ENCODE data around the gene TBXA2R.
"Not testable (repeated sequence)": the region's sequence is repeated elsewhere in the genome, so short reads cannot be mapped to it uniquely, and the experiment has no call there.

TBXA2R gene

DNA sequence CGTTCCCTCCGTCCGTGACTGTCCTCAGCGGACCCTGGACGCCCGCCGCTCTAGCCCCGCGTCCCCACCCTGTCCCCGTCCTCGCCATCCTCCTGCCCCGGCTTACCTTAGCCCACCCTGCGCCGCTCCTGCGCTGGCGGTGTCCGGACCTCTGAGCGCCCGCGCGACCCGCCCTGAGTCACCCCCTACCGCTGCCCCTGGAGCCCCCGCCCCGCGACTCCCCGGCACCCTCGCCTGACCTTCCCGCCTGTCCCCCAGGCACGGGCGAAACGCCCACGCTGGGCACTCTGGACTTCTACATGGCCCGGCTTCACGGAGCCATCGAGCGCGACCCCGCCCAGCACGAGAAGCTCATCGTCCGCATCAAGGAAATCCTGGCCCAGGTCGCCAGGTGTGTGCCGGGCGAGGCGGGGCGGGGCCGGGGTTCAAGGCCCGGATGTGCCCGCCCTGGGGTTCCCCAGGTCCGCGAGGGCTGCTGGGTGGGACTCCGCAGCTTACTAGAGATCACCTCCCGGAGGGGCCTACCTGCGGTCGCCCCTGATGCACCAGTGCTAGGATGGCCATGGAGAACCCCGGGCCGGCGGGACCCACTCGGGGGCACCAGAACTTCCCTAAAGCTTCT is 28.8 kb downstream of the TBXA2R start:
- no peak for DNase-seq (ENCODE audit: low spot score)

DNA sequence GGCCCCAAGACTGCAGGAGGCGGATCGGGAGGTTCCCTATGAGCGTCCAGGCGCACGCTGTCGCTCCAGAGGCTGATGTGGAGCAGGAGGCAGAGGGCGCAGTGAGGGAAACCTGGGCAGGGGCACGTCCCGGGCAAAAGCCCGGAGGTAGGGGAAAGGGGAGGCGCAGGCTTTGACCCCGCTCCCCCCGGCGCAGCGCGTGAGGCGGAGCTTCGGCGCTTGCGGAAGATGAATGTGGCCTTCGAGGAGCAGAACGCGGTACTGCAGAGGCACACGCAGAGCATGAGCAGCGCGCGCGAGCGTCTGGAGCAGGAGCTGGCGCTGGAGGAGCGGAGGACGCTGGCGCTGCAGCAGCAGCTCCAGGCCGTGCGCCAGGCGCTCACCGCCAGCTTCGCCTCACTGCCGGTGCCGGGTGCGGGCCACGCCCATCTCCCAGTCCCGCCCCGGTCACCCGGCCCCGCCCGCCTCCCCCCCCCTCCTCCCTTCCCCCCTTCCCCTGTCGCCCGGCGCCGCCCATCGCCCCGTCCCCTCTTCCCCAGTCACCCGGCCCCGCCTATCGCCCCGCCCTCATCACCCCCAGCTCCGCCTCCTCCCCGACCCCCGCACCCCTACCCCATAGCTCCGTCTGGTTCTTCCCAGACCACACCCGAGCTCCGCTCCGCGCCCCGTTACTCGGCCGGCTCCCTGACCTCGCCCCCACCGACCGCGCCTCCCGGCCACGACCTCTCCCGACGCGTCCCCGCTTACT is 29.8 kb downstream of the TBXA2R start:
- DNase-seq (ENCODE audit: low spot score), result peak; percentile 74

DNA sequence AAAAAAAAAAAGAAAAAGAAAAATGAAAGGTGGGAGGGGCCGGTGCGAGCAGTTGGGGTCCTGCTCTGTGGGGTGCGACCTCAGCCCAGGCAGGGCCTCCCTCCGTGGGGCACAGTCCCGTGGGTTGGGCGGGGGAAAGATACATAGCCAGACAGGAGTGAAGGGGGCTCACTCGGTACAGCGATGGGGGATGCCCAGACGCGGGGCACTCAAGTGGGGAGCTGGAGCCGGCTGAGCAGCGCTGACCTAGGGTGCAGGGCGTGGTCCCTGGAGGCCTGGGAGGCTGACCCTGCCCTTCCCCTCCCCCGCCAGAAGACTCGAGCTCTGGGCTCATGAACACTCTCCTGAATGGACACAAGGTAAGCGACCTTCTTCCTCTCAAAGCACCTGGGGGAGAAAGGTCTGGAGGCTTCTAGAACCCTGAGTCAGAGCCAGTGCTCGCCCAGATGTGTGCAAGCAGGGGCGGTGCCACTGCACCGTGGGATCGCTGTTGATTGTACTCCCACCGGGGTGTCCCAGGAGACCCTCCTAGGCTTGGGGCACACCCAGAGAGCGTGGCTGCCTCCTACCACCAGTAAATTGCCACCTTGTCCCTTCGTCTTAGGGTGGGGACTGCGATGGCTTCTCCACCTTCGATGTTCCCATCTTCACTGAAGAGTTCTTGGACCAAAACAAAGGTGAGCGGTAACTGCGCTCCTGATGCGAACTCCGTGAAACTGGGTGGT is 30.6 kb downstream of the TBXA2R start:
- DNase-seq (ENCODE audit: low spot score), result no peak

DNA sequence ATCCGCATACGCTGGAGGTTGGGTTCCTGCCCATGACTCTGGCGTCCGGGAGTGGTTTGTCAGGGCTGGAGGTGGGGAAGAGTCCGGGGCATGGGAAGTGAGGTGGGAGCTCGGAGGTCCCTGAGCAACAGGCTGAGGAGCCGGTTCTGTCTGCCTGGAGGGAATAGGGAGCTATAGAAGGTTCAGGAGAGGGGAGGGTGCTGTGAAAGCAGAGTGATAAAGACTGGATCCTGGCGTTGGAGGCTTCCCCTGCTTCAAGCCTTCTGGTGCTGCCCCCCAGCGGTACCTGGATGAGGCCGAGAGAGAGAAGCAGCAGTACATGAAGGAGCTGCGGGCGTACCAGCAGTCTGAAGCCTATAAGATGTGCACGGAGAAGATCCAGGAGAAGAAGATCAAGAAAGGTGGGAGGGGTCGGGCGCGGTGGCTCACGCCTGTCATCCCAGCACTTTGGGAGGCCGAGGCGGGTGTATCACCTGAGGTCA is 31.4 kb downstream of the TBXA2R start:
- no peak for DNase-seq (ENCODE audit: low spot score)

DNA sequence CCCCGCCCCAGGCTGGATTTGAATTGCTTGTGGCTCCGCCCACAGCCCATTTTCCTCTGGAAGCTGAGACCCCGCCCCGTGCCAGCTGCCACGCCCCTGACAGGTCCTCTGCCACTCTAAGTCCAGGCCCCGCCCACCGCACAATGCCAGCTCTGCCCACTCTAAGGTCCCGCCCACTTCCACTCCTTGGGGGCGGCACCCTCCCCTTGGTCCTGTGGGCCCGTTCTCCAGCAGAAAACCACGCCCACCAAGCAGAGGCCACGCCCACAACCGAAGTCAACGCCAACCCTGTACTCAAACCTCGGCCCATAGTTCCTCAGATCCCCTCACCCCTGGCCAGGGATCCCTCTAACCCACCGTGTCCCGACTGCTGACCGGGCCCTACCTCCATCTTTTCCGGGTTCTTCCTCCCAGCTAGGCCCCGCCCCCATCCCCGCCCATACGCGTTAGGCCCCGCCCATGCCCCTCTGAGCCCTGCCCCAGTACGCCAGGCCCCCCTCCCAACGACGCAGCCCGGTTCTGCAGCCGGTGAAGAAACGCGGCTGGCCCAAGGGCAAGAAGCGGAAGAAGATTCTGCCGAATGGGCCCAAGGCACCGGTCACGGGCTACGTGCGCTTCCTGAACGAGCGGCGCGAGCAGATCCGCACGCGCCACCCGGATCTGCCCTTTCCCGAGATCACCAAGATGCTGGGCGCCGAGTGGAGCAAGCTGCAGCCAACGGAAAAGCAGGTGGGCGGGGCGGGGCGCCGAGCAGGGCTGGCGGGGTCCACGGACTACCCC is 32.6 kb downstream of the TBXA2R start:
- peak; percentile 93 for DNase-seq (ENCODE audit: low spot score)

DNA sequence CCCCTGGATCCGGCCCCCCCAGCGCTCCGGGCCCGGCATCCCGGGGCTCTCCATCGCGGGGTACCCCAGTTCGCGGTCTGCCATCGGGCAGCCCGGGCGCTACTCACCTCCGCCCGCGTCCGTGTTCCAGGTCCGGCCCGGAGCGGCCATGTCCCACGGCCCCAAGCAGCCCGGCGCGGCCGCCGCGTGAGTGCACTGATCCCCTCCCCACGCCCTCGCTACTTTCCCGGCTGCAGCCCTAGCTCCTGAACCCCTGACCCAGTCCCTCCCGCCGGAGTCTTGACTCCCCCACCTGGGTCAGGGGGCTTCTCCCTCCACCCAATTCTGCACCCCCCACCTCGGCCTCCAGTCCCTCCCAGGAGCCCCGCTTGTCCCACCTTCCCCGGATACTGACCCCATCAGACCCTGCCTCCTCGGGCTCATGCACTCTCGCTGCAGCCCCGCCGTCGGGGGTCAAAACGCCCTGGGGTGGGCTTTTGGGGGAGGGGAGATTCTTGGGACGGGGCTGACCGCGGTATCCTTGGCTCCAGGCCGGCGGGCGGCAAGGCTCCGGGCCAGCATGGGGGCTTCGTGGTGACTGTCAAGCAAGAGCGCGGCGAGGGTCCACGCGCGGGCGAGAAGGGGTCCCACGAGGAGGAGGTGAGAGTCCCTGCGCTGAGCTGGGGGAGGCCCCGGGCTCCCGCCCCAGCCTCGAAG is 33.4 kb downstream of the TBXA2R start:
- peak; percentile 39 for DNase-seq (ENCODE audit: low spot score)

DNA sequence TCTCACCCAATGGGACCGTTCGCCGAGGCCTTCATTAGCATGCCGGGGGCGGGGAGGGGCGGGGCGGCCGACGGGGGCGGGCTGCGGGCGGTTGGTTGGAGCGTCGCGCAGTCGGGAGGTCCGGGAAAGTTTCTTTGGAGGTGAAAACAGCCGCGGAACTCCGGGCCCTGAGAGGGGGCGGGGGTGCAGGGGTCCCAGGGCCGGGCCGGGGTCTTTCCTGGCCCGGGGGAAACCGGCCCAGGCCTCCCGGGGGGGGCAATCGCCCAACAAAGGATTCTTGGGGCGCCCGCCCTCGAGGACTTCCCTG is 33.9 kb downstream of the TBXA2R start, which contains the start of gene HMG20B:
Gene HMG20B (plus strand): TSS at position 90 of the 307 bp plus-strand sequence. CDS start 366 bp downstream, outside the sequence.
- no peak for DNase-seq (ENCODE audit: low spot score)

DNA sequence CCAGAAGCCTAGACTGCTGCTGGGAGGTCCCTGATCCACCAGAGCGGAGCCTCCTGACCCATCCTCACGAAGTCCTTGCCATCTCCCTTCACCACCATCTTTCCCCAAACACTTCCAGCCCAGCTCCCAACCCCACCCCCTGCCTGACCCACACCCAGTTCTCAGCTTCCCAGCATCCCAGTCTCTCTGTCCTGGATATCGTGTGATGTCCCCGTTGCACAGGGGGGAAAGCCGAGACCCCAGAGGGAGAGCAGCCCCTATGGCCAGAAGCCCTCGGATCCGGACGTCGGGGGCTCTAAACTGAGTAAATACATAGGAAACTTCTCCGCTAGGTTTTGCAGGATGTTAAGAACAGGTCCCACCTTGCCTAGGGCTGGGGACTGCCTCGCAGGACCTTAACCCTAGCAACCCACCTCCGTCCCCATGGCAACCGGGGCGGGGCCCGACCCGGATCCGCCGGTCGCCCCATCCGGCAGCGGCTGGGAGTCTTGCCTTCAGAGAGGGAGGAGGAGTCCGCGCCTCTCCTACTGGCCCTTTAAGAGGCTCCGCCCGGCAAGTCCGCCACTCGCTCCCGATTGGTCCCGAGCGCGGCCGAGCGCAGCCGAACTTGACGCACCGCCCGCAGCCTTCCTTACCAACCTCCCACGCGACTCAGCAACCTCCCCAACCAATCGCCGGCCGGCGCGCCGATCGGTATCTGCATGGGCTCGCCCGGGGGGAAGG is 34.4 kb downstream of the TBXA2R start:
- DNase-seq (ENCODE audit: low spot score), result peak; percentile 99

DNA sequence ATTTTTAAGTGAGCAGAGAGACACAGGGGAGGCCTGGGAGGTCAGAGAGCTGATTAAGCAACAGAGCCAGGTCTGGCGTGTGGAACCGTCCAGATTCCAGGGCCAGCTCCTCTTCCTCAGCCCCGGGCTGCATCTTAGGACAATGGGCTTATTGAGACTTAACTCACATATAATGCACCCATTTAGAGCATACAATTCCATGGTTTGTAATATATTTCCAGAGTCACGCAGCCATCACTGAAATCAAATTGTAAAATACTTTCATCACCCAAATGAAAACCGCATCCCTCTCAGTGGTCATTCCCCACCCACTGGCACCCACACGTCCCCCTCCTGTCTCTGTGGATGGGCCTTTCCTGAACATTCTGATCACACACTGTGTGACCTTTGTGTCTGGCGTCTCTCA is 36.1 kb downstream of the TBXA2R start:
- no peak for DNase-seq (ENCODE audit: low spot score)

DNA sequence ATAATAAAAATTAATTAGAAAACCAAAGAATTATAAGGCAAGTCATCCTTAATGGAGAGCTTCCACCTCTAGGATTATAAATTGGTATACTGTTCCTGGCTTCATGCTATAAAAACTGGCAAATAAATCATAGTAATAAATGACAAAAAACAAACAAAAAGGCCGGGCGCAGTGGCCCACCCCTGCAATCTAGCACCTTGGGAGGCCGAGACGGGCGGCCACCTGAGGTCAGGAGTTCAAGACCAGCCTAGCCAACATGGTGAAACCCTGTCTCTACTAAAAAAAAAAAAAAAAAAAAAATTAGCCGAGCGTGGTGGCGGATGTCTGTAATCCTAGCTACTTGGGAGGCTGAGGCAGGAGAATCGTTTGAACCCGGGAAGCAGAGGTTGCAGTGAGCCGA is 36.6 kb downstream of the TBXA2R start:
- DNase-seq (ENCODE audit: low spot score), result not testable (repeated sequence)

DNA sequence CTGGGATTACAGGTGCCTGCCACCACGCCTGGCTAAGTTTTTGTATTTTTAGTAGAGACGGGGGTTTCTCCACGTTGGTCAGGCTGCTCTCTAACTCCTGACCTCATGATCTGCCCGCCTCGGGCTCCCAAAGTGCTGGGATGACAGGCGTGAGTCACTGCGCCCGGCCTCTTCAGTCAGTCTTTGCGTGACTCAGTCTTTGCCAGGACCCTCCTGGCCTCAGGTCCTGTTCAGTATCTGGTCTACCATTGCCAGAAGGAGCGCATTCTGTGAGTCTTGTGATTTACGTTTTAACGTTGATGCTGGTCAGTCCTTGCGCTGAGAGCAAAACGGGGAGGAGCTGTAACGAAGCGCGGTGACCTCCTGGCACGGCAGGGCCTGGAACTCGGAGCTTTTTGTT is 41.5 kb downstream of the TBXA2R start:
- no peak for DNase-seq (ENCODE audit: low spot score)

DNA sequence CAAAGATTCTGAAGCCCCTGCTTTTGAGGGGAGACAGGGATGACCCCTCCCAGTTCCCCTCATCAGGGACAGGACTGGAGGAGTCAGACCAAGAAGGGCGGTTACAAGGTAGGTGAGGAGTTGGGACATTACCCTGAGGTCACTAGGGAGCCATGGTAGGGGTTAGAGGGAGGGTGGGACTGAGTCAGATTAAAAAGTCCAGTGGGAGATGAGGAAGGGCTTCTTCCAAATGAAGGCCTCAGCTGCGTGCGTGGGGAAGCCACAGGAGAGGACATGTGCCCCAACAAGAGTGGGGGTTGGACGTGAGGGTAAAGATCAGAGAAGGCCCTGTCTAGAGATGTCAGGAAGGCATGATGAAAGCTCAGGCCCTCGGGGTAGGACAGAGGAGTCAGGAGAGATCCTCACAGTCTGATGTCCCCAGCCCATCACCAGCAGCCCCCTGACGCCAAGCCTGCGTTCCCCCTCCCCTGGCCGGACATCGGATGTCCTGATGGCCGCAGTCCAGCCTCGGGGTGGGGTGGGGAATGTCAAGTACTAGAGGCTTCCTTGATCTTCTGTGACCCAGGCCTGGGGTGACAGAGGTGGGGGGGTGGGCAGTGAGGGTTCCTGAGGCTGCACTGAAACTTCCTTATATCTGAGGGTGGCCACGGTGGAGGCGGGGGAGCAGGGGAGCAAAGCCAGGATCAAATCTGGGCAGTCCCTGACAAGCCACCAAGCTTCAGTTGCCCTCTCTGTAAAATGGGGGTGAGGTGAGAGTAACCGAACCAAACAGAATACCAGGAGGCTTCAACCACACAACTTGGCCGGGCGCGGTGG is 42.8 kb downstream of the TBXA2R start:
- DNase-seq (ENCODE audit: low spot score), result no peak

DNA sequence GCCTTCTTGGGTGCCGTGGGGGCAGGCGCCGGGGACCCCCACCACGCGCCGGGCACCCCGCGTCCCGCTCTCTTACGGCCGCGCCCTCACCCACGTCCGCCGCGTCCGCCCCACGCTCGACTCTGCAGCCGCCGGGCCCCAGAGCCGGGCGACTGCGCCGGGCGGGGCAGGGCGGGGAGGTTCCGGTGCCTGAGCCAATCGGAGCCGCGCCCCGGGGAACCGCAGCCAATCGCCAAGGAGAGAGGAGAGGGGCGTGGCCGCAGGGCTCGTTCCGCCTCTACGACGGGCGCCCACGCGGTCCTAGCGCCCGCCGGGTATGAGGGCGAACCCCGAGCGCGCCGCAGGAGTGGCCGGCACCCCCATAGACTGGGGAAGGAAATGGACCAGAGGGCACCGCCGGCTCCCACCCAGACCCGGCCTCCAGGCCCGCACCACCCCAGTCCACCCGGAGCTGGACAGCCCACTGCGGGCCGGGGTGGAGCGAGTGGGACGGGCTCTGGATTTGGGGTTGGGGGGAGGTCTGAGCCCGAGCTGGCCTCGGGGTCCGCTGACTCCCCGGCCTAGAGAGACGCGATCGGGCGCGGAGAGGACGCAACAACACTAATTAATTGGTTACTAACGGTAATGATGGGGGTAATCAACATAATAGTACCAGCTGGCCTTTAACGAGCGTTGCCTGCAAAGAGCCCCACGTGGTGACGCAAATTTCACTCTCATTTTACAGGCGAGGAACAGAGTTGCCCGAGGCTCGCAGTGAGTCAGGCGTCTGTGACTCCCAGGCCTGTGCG is 49.0 kb downstream of the TBXA2R start, which contains the start of gene MFSD12:
Gene MFSD12 (minus strand): TSS at position 126 of the 788 bp plus-strand sequence. CDS start 183 bp downstream, outside the sequence.
- DNase-seq (ENCODE audit: low spot score), result peak; percentile 100

DNA sequence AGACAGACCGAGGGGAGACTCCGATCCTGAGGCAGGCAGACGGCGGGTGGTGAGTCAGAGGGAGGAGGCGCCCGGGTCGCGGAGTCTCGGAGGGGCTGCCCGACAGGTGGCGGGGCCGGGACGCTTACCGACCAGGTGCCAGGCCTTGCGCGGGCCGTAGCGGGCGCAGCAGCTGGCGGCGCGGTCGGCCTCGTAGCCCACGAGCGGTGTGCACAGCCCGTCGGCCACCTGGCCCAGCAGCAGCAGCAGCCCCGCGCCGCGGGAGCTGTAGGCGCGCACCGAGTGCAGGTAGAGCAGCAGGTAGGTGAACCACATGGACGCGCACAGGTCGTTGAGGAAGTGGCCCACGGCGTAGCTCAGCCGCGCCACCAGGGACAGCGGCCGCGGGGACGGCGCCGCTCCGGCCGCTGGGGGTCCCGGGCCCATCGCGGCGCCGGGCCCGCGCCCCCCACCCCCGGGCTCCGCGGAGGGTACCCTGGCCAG is 49.7 kb downstream of the TBXA2R start:
- DNase-seq (ENCODE audit: low spot score), result peak; percentile 79

DNA sequence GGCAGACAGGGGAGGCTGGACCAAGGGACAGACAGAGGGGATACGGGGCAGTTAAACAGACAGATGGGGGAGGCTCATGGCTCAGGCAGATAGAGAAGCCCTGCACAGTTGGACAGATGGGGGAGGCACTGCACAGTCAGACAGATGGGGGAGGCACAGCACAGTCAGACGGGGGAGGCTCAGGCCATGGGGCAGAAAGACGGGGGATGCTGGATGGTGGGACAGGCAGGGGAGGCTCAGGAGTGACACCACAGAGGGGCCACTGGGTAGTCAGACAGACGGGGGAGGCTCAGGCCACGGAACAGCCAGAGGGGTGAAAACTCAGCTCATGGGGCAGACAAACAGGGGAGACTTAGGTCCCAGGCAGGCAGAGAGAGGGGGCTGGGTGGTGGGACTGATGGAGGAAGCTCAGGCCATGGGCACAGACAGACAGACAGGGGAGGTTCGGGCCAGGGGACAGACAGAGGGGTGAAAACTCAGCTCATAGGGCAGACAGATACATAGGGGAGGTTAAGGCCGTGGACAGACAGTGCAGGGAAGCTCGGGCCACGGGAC is 50.2 kb downstream of the TBXA2R start:
- no peak for DNase-seq (ENCODE audit: low spot score)

DNA sequence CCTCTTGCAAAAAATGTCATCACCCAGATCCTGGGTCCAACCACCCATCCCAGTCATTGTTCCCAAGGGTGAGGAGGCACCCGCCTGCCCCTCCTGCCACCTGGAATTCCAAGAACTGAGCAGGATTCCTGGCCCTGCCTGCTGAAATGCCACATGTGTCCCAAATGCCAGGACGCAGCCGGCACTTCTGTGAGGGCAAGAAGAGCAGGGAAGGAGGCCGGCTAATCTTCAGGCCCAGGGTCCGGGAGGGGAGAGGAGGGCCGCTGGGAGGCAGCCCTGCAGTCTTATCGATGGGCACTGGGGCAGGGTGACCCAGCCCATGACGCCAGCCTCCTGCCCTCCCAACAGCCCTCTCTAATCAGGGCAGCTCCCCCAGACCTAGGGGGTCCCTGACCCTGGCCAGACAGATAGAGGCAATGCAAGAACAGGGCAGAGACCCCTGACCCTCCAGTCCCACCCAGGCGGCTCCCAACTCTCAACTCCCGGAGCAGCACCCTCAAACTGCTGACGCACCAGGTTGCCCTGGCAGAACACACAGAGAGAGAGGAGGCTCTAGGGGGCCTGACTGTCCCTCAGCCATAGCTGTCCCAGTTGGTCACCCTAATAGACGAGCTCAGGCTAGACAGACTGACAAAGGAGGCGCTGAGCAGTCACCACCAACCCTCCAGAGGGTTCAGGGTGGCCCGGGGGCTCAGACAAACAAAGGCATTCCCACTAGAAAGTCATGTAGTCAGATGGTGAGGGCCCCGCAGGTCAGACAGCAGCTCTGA is 50.8 kb downstream of the TBXA2R start:
- no peak for DNase-seq (ENCODE audit: low spot score)

DNA sequence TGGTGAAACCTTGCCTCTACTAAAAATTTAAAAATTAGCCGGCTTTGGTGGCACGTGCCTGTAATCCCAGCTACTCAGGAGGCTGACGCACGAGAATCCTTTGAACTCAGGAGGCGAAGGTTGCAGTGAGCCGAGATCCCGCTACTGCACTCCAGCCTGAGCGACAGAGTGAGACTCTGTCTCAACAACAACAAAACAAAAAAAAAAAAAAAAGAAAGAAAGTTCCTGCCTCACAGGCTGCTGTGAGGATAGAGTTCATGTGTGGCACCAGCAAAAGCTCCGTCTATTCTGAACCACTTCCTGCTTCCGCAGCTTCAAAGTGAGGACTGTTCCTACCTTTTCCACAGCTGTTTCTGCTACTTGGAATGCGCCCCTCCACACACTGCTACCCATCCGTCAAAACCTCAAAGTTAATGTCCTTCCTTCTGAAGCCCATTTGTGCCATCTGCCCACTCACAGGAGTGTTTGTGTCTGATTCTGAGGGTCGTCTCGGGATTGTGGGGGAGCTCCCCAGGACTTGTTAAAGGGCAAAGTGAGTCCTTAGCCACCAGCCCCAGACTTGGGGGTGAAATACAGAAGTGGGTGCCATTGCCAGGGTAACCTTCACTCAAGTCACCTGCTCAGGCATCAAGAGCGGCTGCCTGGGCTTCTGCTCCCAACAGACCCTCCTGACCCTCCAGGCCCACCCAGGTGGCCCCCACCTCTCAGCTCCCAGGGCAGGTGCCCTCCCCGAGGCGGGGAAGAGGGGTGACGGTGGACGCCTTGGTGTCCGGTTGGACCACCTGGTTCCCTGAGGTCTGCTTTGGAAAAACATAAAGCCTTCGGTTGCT is 52.2 kb downstream of the TBXA2R start:
- DNase-seq (ENCODE audit: low spot score), result no peak

Measured in GM03348 (cell line).